Subcutaneous adipose tissue (tissue), 4 donors: ENCODE results near the gene CMIP. TPM values are rescaled to one million over a fixed set of nuclear protein-coding genes. Genes with fewer than 3 reads are reported as not detected.

Source experiments
- CTCF ChIP-seq: fragments of 450-650 bp; IDR thresholded peaks from one replicate; pipeline ENCODE4 v1.5.1; 2016; ENCODE audit warnings: low read depth, mild to moderate bottlenecking, control low read depth, antibody characterized with exemption, moderate library complexity
- total RNA-seq, 4 donors: library from RNA; depleted of rRNA; stranded (reverse); fragments of >200 nt; gene quantifications; one replicate each; pipeline ENCODE4 v1.1.0, GENCODE V29; 2016

The CMIP gene
- total RNA-seq, 4 donors from 2014 or later: 19.9 to 40.3 (median 26.0) TPM

- no peak for TF ChIP-seq CTCF
These were observed 185.5 kb downstream of the CMIP start for GRCh38 chr16:81629896-81630634.

GRCh38 chr16:81630635-81631031 is 186.0 kb downstream of the CMIP start:
- no peak for TF ChIP-seq CTCF

- no peak for TF ChIP-seq CTCF
These were observed 188.0 kb downstream of the CMIP start for GRCh38 chr16:81632392-81633146.

DNA sequence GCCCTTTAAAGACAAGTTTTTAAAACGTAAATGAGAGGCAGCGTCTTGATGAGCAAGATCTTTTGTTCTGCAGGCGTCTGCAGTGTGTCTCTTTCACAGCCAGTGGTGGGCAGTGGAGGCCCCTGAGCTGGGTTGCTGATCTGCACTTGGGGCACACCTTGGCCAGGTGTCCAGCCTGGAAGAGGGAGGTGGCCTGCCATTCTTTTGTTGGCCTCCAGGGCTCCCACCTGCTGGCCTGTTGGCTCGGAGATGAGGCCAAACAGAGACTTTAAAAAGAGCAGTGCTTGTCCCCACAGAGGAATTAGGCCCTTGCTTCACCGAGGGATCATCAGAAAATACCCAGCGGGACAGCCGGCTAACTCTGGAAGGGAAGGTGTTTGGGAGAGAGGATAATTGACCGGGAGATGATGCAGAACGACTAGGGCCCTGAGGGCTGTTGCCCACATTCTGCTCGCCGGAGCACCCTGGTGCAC is 188.6 kb downstream of the CMIP start:
- no peak for TF ChIP-seq CTCF

- TF ChIP-seq CTCF: no peak
These were observed 189.2 kb downstream of the CMIP start for GRCh38 chr16:81633680-81634379.

- no peak for TF ChIP-seq CTCF
These were observed 189.9 kb downstream of the CMIP start for GRCh38 chr16:81634380-81635062.
